SU-DHL-6 (cell line): ENCODE results near the gene NHS.

ENCODE experiments used
- EZH2phosphoT487 ChIP-seq: fragments of 200-600 bp; sonication (generic), shearing (Covaris generic); conservative IDR thresholded peaks from 2 replicates; pipeline ENCODE4 v1.6.1; 2018; ENCODE audit warnings: mild to moderate bottlenecking, antibody characterized with exemption, low read length, moderate library complexity, mixed read lengths
- TF ChIP-seq, protein P1 (sequence below): fragments of 200-600 bp; sonication (generic); IDR thresholded peaks from one replicate; pipeline ENCODE4 v1.5.1; 2017; ENCODE audit warnings: antibody characterized with exemption, mild to moderate bottlenecking, low read length, moderate library complexity; ENCODE audit not compliant: insufficient read depth, poor library complexity, severe bottlenecking

DNA sequence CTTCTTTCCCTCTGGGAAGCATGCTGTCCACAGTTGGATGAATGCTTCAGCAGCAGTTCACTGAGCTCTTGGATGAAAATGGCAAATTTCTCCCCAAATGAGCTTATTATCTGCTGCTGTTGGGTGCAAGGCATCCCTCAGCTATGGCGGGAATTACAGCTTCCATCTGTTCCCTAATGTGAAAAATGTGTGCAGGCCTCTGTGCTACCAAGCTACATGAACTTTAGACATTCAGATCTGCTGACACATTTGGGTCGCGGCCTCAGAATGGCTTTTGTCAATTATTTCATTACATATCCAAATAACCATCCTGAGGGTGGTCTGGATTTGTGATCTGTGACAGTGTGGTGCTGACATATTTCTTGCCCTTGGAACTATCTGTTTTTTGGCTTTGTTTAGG, 242.8 kb downstream of the NHS start:
- TF ChIP-seq, protein P1, sequence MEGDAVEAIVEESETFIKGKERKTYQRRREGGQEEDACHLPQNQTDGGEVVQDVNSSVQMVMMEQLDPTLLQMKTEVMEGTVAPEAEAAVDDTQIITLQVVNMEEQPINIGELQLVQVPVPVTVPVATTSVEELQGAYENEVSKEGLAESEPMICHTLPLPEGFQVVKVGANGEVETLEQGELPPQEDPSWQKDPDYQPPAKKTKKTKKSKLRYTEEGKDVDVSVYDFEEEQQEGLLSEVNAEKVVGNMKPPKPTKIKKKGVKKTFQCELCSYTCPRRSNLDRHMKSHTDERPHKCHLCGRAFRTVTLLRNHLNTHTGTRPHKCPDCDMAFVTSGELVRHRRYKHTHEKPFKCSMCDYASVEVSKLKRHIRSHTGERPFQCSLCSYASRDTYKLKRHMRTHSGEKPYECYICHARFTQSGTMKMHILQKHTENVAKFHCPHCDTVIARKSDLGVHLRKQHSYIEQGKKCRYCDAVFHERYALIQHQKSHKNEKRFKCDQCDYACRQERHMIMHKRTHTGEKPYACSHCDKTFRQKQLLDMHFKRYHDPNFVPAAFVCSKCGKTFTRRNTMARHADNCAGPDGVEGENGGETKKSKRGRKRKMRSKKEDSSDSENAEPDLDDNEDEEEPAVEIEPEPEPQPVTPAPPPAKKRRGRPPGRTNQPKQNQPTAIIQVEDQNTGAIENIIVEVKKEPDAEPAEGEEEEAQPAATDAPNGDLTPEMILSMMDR: no peak
- TF ChIP-seq EZH2phosphoT487: no peak
